Cardiac muscle cell (in vitro differentiated cells and primary cell): ENCODE measurements around the gene KCNH3. TPM values are rescaled to one million over a fixed set of nuclear protein-coding genes. Genes with fewer than 3 reads are reported as not detected.
A peak's percentile ranks its signal among the peaks of the same experiment; 100 is the strongest.

Experiments
- DNase-seq, 2 donors: peaks; one replicate each; pipeline versions ENCODE4 v3.0.0 to v3.0.0-alpha.2; 2010 to 2017; ENCODE audit warnings: low read depth in 1 of 2, low spot score in 1 of 2
- H3K27ac ChIP-seq: fragments of 200-600 bp; sonication (generic); 2 replicates; pipeline ENCODE4 v1.5.1; 2016
- H3K27me3 ChIP-seq: fragments of 200-600 bp; sonication (generic); 2 replicates; pipeline ENCODE4 v1.6.0; 2016; ENCODE audit warnings: control low read depth
- H3K36me3 ChIP-seq: fragments of 200-600 bp; sonication (generic); 2 replicates; pipeline ENCODE4 v1.5.1; 2016; ENCODE audit warnings: control low read depth
- H3K4me1 ChIP-seq: fragments of 200-600 bp; sonication (generic); 2 replicates; pipeline ENCODE4 v1.8.1; 2017; ENCODE audit warnings: low read depth, mild to moderate bottlenecking, mixed run types
- H3K4me3 ChIP-seq: fragments of 200-600 bp; sonication (generic); 2 replicates; pipeline ENCODE4 v1.5.1; 2016; ENCODE audit warnings: mild to moderate bottlenecking
- H3K9me3 ChIP-seq: fragments of 200-600 bp; sonication (generic); 2 replicates; pipeline ENCODE4 v1.5.1; 2017; ENCODE audit warnings: low read depth, mild to moderate bottlenecking, control low read depth
- CTCF ChIP-seq: IDR thresholded peaks from 2 replicates; pipeline ENCODE4 v1.5.1; 2012; ENCODE audit warnings: low read depth, mild to moderate bottlenecking, low read length
- polyA plus RNA-seq: library from polyadenylated mRNA; unstranded; fragments of >200 nt; fragmentation: Nextera tagmentation; extraction: Ambion mirVana; gene quantifications from 2 replicates; pipeline ENCODE4 v1.2.1, GENCODE V29; 2016
- total RNA-seq: library from RNA; depleted of rRNA; stranded (reverse); fragments of >200 nt; gene quantifications from 2 replicates; pipeline ENCODE4 v1.2.3, GENCODE V29; 2016

Gene KCNH3
- total and polyA plus RNA-seq, 2 experiments from 2014 or later = 0.34 to 0.86 TPM

DNA sequence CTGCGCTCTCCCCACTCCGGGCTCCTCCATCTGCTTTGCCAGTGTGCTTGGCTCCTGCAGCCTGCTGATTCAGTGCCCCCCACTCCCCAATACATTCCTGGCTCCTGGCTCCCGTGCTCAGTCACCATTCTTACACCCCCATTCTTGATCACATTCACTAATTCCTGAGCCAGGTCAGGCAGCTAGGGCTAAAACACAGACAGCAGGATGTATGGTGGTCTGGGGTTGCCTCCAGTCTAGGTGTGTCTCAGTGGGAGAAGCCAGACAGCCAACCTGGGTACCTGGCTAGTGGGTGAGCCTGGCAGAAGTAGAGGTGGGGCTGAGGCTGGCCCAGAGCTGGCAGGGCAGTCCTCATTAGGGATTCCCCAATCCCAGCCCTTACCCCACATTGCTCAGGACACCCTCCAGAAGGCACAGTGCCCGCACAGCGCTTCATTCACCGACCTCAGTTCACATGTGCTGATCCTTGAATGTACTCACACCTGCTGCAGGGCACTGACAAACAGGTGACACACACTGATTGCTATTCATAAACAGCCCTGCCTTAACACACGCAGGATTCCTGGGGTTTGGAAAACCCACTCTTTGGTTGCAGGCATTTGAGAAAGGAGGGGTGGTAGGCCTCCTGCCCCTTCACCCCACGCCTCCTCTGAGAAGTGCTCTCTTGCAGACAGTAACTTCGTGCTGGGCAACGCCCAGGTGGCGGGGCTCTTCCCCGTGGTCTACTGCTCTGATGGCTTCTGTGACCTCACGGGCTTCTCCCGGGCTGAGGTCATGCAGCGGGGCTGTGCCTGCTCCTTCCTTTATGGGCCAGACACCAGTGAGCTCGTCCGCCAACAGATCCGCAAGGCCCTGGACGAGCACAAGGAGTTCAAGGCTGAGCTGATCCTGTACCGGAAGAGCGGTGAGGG is 1.7 kb downstream of the KCNH3 start:
- peaks cover 99% of the 10 kb centered on the region for H3K27me3 ChIP-seq
- H3K36me3 ChIP-seq = no peaks in the 10 kb centered on the region
- no peak overlapping the region for H3K27ac ChIP-seq
- no peaks in the 10 kb centered on the region for H3K9me3 ChIP-seq
- H3K4me3 ChIP-seq = no peak overlapping the region
- peaks cover 4% of the 10 kb centered on the region for H3K4me1 ChIP-seq
- no peak for TF ChIP-seq CTCF
- DNase-seq = peak in 1 of 2 donors; percentile 1

- no peak overlapping the region for H3K4me3 ChIP-seq
- H3K4me1 ChIP-seq = peaks cover 4% of the 10 kb centered on the region
- H3K27me3 ChIP-seq = peaks cover 99% of the 10 kb centered on the region
- no peaks in the 10 kb centered on the region for H3K9me3 ChIP-seq
- DNase-seq = peak in 1 of 2 donors; percentile 8
- no peak for TF ChIP-seq CTCF
- no peak overlapping the region for H3K27ac ChIP-seq
- no peaks in the 10 kb centered on the region for H3K36me3 ChIP-seq
These were observed 2.5 kb downstream of the KCNH3 start for GRCh38 chr12:49541140-49541861.

GRCh38 chr12:49541911-49542505 is 3.2 kb downstream of the KCNH3 start:
- H3K27ac ChIP-seq = no peak overlapping the region
- H3K4me1 ChIP-seq = peaks cover 4% of the 10 kb centered on the region
- TF ChIP-seq CTCF = no peak
- H3K9me3 ChIP-seq = no peaks in the 10 kb centered on the region
- H3K36me3 ChIP-seq = no peaks in the 10 kb centered on the region
- peaks cover 99% of the 10 kb centered on the region for H3K27me3 ChIP-seq
- no peak for DNase-seq
- no peak overlapping the region for H3K4me3 ChIP-seq

- Histone ChIP-seq H3K4me1 (peaks cover 4% of the 10 kb centered on the region), H3K4me3 (no peak overlapping the region), H3K27me3 (peaks cover 99% of the 10 kb centered on the region), H3K27ac (no peak overlapping the region), H3K36me3 (no peaks in the 10 kb centered on the region), H3K9me3 (no peaks in the 10 kb centered on the region)
- no peak for TF ChIP-seq CTCF
- no peak for DNase-seq
These were observed 3.8 kb downstream of the KCNH3 start for GRCh38 chr12:49542592-49543160.

DNA sequence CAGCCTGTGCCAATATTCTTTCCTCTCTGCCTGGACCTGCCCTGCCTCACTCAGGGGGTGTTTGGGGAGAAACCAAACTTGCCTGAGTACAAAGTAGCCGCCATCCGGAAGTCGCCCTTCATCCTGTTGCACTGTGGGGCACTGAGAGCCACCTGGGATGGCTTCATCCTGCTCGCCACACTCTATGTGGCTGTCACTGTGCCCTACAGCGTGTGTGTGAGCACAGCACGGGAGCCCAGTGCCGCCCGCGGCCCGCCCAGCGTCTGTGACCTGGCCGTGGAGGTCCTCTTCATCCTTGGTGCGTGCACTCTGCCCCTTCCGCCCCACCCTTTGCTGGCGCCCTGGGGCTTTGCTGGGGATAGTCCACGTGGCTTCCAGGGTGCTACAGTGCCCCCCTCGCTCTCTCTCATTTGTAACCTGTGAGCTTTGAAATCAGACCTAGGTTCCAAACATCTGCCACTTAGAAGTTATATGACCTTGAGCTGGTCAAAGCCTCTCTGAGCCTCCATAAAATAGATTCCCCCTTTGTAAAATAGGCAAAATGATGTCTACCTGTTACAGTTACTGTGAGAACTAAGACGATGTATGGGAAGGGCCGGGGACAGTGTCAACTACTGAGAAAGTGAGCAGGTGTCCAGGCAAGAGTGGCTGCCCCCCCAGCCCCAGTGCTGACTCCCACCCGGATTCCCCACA is 4.5 kb downstream of the KCNH3 start:
- Histone ChIP-seq H3K9me3 (no peaks in the 10 kb centered on the region), H3K27ac (no peak overlapping the region), H3K4me1 (no peaks in the 10 kb centered on the region), H3K36me3 (no peaks in the 10 kb centered on the region), H3K4me3 (no peak overlapping the region), H3K27me3 (peaks cover 99% of the 10 kb centered on the region)
- TF ChIP-seq CTCF = no peak
- DNase-seq = no peak
